Measurements from ENCODE around the gene CHD3.

DNA sequence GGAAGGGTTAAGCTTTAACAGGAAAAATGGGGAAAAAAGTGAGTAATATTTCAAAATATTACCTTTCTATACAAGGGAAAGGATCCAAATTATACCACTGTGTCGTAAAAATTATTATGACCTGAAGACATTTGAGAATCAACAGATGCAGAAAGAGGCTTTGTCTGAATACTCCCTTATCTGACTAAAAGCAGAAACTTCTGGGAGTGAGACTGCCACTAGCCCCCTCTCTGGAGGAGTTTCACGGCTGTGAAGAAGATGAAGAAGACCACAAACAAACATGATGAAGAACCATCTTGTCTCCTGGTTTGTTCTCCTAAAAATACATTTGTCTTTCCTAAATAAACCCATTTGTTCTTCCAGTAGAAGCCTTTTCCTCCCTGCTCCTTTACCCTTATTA lies 72.8 kb downstream of the CHD3 start:
- TF ChIP-seq SUZ12 (IDR thresholded peaks at IDR 0.05; ENCODE audit: extremely low read depth, insufficient read depth, insufficient read length) (no peak), YY1 (IDR thresholded peaks at IDR 0.05; ENCODE audit: insufficient read depth, insufficient read length) (no peak)

Measured in NT2/D1 (cell line).